ENCODE results near the gene PLCL2.

GRCh38 chr3:17045705-17046104 is 160.9 kb downstream of the PLCL2 start:
- TF ChIP-seq CTCF (IDR thresholded peaks at IDR 0.05; ENCODE audit: low read length) (no peak), EZH2 (IDR thresholded peaks at IDR 0.05; ENCODE audit: borderline replicate concordance, low read length) (no peak)

Measured in OCI-LY1 (cell line).